ENCODE measurements around the gene CFAP43. TPM values are rescaled to one million over a fixed set of nuclear protein-coding genes. Genes with fewer than 3 reads are reported as not detected.

The CFAP43 gene
- total and polyA plus RNA-seq, 2 of the 8 experiments (the other 6 are each of a cell fraction or from before 2014, with no cell fraction given): 0.11 to 0.27 TPM

- peak; percentile 79; the same call in 1 of the 2 replicates for TF ChIP-seq TCF12 (IDR thresholded peaks at IDR 0.05; ENCODE audit: low read depth, low read length)
- TF ChIP-seq RAD21 (IDR thresholded peaks at IDR 0.05 in 1 of 2, conservative IDR thresholded peaks at IDR 0.05 in 1 of 2; ENCODE audit: low read depth in 2 of 2, low read length in 2 of 2): peak; percentile 63 to 73
- no peak for TF ChIP-seq FOSL1 (IDR thresholded peaks at IDR 0.05; ENCODE audit: insufficient read depth, low read depth, low read length)
- no peak for TF ChIP-seq SP2 (IDR thresholded peaks at IDR 0.05; ENCODE audit: low read length)
- no peak for TF ChIP-seq SIX5 (IDR thresholded peaks at IDR 0.05; ENCODE audit: low read depth, low read length)
- TF ChIP-seq CHD7 (IDR thresholded peaks at IDR 0.05; ENCODE audit: insufficient replicate concordance, low read length): no peak
- TF ChIP-seq HDAC2 (IDR thresholded peaks at IDR 0.05; ENCODE audit: borderline replicate concordance in 1 of 2, low read depth in 2 of 2, low read length in 2 of 2): peak in 1 of 2 experiments; percentile 67; a peak in 1 of 4 replicates
- no peak for TF ChIP-seq JUN (IDR thresholded peaks at IDR 0.05; ENCODE audit: low read depth, low read length)
- no peak for TF ChIP-seq POLR2AphosphoS5 (IDR thresholded peaks at IDR 0.05; ENCODE audit: low read depth, low read length)
Measured at GRCh38 chr10:104274762-104275721, 42.9 kb upstream of the CFAP43 start (continued).

Data from H1 (cell line).